A549 treated with AZD9567 at 1 μM for 4 hours (cell line): ENCODE results near the gene PRKRA. TPM values are rescaled to one million over a fixed set of nuclear protein-coding genes. Genes with fewer than 3 reads are reported as not detected.

Experiments used
- total RNA-seq: library from RNA; stranded (reverse); fragments of 200-300 nt; extraction: Qiagen RNA extraction; gene quantifications from 5 replicates; pipeline ENCODE4 v1.2.3, GENCODE V29; 2022; ENCODE audit not compliant: insufficient read depth

The PRKRA gene
- 31.4 to 37.8 TPM (median 35.3 TPM) in 5 replicates for total RNA-seq

GRCh38 chr2:178450774-178451525, at the start of gene PRKRA, which contains the start of gene PJVK:
PRKRA (minus strand) TSS chr2:178451175; CDS start chr2:178451030, 145 bp downstream.
PJVK (plus strand) TSS chr2:178451378; CDS start chr2:178453410, 2,032 bp downstream.

GRCh38 chr2:178480227-178481181, 29.5 kb upstream of the PRKRA start, which contains the start of gene PLEKHA3:
PLEKHA3 (plus strand) TSS chr2:178480457; CDS start chr2:178480870, 413 bp downstream.

GRCh38 chr2:178478439-178479274, 27.7 kb upstream of the PRKRA start, which contains the start of gene FKBP7:
FKBP7 (minus strand) TSS chr2:178478600; CDS start chr2:178478499, 101 bp downstream.

Other genes with a start within 250 kb of the PRKRA start
- gene PJVK, start 203 bp upstream of the PRKRA start, total RNA-seq: 1.1 to 1.8 TPM (median 1.4 TPM) in 5 replicates
- 8.3 to 17.7 TPM (median 10.6 TPM) in 5 replicates for gene FKBP7, start 27.4 kb upstream of the PRKRA start, total RNA-seq
- 14.7 to 25.5 TPM (median 17.3 TPM) in 5 replicates for gene PLEKHA3, start 29.3 kb upstream of the PRKRA start, total RNA-seq